HG02840 (cell line): Measurements from ENCODE around the gene SRGN.
A peak's percentile ranks its signal among the peaks of the same experiment; 100 is the strongest.

Experiments
- ATAC-seq: cut with Tn5 transposase; IDR thresholded peaks from one replicate; pipeline ENCODE4 v1.9.1; 2021; ENCODE audit warnings: mild to moderate bottlenecking, moderate library complexity, moderate number of reproducible peaks; ENCODE audit not compliant: unreplicated experiment, low FRiP score

SRGN gene

DNA sequence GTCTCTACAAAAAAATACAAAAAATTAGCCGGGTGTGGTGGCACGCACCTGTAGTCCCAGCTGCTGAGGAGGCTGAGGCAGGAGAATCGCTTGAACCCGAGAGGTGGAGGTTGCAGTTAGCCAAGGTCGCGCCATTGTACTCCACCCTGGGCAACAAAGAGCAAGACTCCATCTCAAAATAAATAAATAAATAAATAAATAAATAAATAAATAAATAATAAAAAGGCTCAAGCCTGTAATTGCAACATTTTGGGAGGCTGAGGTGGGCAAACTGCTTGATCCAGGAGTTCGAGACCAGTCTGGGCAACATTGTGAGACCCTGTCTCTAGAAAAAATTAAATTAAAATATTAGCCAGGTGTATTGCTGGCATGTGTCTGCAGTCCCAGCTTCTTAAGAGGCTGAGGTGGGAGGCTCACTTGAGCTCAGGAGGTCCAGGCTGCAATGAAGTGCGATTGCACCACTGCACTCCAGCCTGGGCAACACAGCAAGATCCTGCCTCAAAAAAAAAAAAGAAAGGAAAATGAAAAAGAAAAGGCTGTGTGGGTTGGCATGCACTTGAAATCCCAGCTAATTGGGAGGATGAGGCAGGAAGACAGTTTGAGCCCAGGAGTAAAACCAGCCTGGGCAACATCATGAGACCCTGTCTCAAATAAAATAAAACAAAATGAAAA, 27.6 kb upstream of the SRGN start:
- no peak for ATAC-seq

DNA sequence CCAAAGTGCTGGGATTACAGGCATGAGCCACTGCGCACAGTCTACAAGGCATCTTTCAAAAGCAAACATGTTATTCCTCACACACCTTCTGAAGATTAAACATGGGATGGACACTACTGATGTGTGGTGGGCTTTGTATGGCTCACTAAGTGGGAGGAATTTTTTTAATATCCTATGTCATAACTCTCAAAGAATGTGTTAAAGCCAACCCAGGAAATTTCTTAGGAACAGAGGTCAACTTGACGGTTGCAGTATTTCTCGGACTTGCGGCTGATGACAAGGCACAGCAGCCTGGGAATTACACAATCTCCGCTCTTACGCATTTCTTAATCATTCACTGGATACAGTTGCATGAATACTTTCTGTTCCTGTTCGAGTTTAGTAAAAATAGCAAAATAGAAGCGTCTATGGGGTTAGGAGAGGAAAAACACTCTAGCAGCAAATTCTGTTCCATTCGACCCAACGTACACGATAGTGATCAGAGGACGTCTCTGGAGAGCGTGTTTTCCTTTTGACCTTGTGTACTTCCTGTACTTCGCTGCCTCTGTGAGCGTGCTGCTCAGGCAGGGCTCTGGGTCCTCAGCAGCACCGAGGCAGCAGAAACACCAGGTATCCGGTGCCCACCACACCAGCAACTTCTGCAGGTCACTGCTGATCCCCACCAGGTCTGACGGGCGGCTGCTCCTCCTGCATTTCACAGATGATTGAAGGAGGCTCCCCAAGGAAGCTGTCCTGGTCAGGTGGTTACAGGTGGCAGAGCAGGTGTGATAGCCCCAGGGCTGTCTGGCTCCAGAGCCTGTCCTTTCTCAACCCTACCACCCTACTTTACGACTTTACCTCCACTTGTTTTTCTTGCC, 26.4 kb upstream of the SRGN start:
- peak; percentile 50 for ATAC-seq

DNA sequence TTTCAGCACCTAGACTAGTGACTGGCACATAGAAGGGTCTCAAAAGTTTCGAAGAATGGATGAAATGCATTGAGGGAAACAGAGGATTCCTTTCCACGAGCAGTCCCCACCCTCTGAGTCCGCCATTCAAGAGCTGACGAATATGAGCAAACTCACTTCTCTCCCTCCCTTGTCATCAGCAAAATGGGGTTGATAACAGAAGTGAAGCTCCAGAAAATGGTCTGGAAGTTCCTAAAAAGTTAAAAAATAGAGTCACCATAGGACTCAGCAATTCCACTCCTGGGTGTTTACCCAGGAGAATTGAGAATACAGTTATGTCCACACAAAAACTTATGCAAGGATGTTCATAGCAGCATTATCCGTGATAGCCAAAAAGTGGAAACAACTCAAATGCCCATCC, 25.0 kb upstream of the SRGN start:
- ATAC-seq: no peak

DNA sequence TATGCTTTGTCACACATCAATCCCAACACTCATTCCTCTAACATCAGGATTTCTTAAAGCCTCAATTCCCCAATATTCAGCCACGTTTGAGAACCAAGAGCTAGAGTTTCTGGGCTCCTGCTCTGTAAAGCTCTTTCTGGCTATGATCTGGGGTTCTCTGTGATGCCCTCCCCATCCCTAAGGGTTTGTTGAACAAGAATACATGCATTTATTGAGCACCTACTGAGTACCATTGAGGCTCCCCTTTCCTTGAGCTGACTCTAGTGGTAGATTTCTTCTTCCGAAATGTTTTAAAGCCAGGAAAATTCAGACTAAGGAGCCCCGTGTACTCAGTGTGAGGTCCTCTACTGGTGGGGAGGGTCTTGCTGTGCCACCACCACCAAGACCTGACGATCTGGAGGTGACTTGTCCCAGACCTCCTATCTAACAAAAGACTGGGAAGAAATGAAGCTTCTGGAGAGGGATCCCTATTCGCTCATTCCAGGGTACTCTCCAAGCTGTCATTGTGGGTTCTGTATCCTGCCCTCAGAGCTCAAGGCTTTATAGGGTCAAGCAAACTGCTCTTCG, 23.1 kb upstream of the SRGN start:
- ATAC-seq: no peak

DNA sequence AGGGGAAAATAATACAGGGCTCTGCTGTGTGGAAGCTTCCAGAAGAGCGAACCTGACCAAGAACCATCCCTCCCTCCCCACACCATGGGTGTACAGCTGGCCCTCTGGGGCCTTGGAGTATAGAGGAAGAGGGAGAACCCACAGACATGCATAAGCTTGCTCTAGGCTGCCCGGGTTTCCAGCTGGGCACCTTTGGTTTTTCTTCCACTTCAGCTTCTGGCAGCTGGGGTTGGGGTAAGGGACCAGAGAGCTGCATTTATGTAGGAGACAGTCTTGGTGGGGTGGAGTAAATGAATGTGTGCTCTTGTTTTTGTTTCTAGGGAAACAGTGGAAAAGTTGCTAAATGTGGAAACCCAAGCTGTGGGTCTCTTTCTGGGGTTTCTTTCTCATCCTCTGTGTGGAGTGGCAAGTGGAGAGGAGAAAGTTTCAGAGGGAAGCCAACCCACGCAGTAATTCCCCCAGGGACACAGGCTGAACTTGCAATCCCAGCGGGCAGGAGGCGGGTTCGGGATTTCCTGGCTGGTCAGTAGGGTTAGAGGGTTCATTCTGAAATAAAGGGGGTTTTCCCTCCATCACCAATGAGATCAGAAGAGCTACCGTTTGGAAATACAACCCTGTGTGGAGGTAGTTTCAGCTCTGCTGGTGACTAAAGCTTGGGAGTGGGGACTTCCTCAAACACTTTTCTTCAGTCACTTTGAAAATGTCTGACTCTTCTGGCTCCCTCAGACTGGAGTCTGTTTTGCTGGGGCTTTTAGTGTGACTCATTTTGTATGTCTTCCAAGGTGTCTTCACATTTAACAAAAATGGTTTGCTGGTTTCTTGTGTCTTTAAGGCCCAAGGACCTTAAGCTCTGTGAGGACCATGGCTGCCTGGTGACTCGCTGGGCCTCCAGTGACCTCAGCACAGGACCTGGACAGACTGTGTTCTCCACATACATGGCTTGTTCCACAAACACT, 22.2 kb upstream of the SRGN start:
- peak; percentile 52 for ATAC-seq

DNA sequence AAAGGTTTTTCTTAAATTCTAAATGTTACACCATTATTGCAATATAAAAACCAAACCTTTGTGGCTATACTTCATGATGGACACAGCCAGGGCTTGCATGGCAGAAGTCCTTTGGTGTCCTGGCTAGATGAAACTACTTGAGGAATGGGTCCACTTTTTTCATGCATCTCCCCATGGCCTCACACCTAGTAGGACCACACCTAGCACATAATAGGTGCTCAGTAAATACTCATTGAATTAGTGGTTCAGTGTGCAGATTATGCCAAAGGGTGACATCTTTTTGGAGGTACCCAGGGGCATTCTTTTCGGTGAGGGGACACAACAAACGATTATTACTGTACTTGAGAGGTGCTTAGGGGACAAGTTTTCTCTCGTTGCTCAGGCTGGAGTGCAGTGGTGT, 20.7 kb upstream of the SRGN start:
- ATAC-seq: no peak

DNA sequence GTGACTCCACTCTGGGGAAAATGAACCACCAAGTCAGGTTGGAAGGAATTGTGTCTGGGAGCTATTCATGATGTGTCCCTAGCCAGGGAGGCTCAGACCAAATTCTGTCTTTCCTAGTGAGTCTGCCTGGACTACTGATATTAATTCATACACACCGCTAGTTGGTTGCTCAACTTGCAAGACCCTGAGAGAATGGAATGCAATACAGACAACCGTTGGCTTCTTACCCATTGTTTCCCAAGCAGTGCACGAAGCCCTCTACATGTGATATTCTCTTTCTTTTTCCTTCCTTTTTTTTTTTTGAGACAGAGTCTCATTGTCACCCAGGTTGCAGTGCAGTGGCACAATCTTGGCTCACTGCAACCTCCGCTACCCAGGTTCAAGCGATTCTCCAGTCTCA, 19.4 kb upstream of the SRGN start:
- no peak for ATAC-seq

DNA sequence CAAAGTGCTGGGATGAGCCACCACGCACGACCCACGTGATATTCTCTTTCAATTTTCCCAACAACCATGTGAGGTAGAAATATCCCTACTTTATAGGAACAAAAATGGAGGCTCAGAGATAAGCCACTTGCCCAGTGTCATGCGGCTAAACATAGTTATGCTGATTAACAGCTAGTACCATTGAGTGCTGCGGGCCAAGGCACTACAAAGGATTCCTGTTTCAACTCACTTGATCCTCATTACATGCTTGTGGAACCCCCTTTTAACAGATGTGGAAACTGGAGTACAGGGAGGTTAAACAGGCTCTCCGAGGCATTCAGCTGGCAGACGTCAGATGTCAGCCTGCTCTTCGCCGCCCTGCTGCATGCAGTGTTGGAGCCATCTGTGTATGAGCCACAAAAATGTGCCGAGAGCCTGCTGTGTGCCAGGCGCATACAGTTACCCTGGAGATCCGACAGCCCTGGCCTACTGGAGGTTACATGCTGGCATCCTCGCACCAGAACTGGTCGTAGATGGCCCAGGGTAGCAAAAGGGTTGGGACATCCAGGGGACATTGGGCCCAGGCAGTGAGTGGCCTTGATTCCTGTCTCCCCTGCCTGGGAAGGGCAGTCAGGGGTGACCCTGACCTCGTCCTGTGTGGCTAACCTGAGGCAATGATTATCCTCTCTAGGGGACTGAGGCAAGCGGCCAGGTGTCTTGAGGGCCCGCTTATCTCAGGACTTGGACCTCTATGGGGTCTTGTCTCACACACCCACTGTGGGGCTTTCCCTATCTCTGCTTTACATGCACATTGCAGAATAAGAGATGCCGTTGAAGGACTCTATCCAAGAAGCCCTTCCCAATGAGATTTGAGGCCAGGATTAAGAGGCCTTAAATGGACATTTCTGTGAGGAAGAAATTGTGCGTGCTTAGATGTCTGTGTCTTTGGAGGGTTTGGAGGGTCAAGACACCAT, 18.5 kb upstream of the SRGN start:
- no peak for ATAC-seq

DNA sequence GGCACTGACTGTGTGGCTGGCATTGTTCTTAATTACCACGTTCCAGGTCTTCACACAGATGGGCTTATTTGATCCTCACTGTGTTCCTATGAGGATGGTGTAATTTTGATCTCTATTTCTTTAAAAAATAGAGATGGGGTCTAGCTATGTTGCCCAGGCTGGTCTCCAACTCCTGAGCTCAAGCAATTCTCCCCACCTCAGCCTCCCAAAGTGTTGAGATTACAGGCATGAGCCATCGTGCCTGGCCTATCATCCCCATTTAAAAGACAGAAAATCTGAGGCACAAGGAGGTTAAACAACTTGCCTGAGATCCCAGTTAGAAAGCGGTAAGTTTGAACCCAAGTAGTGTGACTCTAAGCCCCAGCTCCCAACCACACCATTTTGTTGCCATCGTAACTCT, 17.0 kb upstream of the SRGN start:
- no peak for ATAC-seq

DNA sequence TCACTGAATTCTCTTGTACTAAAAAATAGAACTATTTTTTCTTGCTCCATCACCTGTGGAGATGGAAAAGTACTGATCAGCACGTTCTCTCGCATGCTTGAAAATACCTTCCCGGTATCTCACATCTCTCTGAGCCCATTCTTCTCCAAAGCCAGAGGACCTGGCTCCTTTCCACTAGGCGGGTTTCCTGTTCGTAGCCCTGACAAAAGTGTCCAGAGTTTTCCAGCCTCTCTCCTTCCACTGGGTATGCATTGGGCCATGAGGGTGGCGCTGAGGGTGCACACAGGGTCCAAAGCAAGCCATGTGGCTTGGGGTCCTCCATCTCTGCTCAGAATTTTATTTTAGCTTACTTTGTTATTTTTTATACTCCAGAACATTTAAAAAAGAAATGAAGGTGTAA, 16.3 kb upstream of the SRGN start:
- ATAC-seq: no peak

DNA sequence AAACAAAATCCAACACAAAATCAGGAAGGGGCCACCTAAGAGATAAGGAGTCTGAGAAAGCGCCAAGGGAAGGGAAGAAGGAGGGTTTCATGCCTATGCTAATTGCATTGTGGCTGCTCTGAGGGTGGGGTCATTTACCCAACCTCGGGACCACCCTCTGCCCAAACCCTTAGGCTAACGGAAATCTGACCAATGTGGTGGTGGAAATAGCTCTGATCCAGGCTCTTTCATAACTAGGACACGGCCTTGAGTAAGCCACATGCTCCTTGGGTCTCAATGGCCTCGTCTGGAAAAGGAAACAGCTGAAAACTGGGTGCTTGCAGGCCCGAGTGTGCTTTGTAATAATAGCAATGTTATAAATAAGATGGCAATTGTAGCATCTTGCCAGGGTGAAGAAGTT, 14.9 kb upstream of the SRGN start:
- ATAC-seq: no peak

DNA sequence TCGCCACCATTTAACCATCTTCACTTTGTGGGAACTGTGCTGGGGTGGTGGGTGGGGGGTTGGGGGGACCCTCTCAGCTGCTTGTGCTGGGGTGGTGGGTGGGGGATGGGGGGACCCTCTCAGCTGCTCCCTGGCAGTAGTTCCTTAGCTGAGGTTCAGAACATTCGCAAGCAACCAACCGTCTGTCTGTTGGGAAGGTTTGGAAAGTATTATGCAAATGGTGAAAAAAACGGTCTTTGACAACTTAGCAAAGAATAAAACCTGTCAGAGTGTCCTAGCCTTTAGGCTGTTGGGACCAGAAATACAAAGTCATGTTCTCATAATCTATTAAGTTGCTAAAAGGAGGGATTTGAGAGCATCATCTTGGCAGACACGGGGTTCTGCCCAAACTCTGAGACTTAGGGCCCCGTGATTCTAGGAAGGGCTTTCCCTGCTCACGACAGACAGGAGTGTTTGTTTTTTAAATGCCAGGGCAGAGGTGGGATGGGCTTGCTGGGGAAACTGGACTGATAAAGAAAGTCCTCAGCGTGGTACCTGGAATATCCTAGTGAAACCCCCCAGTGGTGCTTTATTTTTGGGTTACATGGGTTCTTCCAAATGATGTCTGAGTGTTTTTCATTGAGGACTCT, 14.1 kb upstream of the SRGN start:
- ATAC-seq: no peak

DNA sequence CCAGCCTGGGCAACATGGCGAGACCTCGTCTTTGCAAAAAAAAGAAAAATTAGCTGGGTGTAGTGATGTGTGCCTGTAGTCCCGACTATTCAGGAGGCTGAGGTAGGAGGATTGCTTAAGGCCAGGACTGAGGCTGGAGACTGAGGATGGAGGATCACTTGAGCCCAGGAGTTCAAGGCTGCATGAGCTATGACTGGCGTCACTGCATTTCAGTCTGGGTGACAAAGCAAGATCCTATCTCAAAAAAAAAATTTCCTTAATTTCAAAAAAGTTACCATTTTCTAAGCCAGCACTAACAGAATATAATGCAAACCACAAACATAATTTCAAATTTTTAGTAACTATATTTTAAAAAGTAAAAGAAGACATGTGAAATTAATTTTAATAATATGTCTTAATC, 13.4 kb upstream of the SRGN start:
- ATAC-seq: no peak

DNA sequence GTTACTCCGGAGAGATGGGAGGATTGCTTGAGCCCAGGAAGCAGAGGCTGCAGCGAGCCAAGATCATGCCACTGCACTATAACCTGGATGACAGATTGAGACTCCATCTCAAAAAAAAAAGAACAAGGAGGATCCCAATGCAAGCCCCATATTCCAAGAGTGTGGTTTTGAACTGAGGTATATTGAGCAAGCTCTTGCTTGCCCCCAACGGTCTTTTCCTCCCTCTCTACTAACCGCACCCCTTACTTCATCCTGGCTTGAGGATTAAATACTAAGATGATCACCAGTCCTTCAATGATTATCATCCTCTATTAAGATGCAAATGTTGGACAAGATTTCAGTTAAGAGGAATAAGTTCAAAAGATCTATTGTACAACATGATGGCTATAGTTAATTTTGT, 12.5 kb upstream of the SRGN start:
- ATAC-seq: no peak

DNA sequence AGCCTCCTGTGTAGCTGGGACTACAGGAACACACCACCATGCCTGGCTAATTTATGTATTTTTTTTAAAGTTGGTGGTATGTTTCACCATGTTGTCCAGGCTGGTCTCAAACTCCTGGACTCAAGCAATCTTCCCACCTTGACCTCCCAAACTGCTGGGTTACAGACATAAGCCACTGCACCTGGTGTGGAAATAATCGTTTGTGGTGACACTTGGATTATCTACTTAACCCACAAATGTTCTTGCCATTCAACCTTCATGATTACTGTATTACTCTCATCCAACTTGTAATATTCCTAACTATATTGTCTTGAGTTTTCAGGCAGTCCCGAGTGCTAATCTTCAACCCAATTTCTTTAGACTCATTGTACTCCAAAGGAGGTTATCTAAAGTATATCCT, 9.6 kb upstream of the SRGN start:
- ATAC-seq: no peak

DNA sequence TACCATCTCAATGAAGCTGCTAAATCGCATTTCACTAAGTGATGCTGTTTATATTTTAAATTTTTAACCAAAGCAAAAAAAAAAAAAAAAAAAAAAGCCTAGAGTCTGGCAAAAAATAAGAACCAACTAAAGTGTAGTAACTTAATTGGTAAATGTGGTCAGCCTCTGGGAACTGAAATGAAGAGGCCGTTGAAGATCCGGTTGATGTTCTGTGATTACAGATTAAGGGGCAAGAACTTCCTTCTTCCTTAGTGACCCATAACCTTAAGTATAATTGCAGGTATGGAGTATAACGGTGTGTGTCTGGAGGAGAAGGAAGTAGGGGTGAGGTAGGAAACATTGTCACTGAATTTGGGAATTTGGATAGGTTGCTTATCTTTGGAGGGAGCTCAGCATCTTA, 7.7 kb upstream of the SRGN start:
- no peak for ATAC-seq

DNA sequence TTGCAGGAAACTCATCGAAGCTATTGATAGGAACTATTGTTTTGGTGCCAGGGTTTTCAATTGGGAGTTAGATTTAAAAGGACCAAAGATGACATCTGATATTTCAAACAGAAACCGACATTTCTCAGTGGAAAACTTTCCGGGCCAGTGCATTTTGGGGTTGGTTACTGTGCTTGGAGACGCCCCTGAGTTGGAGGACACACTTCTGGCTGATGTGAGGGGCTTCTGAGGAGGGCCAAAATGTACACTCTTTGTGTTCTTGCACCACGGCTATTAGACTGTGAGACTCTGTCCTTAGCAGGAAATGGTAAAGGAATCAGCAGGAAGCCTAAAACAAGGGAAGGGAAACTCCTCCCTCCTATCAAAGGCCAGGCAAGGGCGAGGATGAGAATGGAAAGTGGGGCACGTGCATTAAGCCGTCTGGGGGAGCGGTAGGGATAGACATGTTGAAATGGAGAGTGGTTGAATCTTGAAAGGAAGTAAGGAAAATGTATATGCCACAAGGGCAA, 1.8 kb upstream of the SRGN start:
- no peak for ATAC-seq

DNA sequence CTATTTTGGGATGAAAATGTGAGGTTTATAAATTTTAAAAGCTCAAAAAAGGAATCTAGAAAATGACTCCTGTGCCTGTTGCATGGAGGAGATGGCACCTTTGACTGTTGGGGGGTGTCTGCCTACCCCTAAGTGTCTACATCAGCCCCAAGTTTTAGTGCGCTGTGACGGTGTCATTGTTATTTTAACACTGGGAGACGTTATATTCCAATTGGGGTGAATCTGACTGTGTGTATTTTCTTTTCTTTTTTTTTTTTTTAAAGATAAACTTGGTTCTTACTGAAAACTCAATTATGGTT, 517 bp downstream of the SRGN start:
- no peak for ATAC-seq

DNA sequence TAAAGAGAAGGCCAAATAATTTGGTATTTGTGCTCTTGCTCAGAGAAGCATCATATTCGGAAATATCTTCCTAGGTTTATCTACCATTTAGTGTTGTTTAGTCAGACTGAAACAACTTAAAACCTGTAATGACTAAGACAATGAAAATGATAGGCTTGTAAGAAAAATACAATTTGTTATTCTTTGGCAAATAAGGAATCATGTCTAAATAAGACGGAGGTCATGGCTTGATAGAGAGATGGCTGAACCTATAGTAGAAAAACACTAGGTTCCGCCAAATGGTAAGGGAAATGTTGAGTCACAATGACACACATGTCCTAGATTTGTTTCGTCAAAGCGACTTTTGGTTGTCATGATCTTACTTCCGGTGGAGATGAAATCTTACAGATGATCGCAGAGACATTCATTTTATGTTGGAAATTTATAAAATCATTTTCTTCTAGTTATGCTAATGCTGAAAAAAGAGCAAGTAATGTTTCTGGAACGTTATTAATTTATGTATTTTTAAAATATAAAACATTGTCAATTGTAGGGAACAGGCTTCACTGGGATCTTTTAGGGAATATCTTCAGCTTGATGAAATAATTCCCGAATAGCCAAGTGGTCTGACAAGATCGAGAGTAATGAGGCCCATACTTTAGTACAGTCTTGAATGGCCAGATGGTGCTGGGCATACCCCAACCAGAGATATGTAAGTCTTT, 1.0 kb downstream of the SRGN start:
- no peak for ATAC-seq
